Loucy (cell line): ENCODE results near the gene TRIOBP.

ENCODE experiments used
- H2AFZ ChIP-seq: fragments of 200-600 bp; sonication (generic); 2 replicates; pipeline ENCODE4 v1.6.0; 2016; ENCODE audit warnings: antibody characterized with exemption, mild to moderate bottlenecking, low read length, moderate library complexity
- H3F3A ChIP-seq: fragments of 200-600 bp; 2 replicates; pipeline ENCODE4 v1.6.0; 2016; ENCODE audit warnings: antibody characterized with exemption, low read depth, mild to moderate bottlenecking
- H3K27me3 ChIP-seq: fragments of 200-600 bp; sonication (generic); 2 replicates; pipeline ENCODE4 v1.6.1; 2014; ENCODE audit warnings: low read length, mild to moderate bottlenecking; ENCODE audit not compliant: insufficient read depth, poor library complexity, severe bottlenecking
- H3K36me3 ChIP-seq: fragments of 200-600 bp; sonication (generic); 2 replicates; pipeline ENCODE4 v1.6.1; 2016; ENCODE audit warnings: low read length; ENCODE audit not compliant: insufficient read depth
- H3K4me1 ChIP-seq: fragments of 200-600 bp; sonication (generic); 2 replicates; pipeline ENCODE4 v1.5.1; 2014; ENCODE audit warnings: low read length, mild to moderate bottlenecking; ENCODE audit not compliant: insufficient read depth, poor library complexity, severe bottlenecking
- H3K4me2 ChIP-seq: fragments of 200-600 bp; sonication (generic); 2 replicates; pipeline ENCODE4 v1.6.0; 2014; ENCODE audit warnings: antibody characterized with exemption, low read length, low read depth, mild to moderate bottlenecking; ENCODE audit not compliant: poor library complexity, severe bottlenecking
- H3K4me3 ChIP-seq: fragments of 200-600 bp; sonication (generic); 2 replicates; pipeline ENCODE4 v1.5.1; 2014; ENCODE audit warnings: low read length, mild to moderate bottlenecking, mixed read lengths; ENCODE audit not compliant: poor library complexity, severe bottlenecking
- H3K79me2 ChIP-seq: fragments of 200-600 bp; sonication (generic); 2 replicates; pipeline ENCODE4 v1.6.1; 2014; ENCODE audit warnings: low read length; ENCODE audit not compliant: insufficient read depth
- H3K9ac ChIP-seq: fragments of 200-600 bp; sonication (generic); 2 replicates; pipeline ENCODE4 v1.6.0; 2014; ENCODE audit warnings: mild to moderate bottlenecking, low read depth, low read length, moderate library complexity; ENCODE audit not compliant: poor library complexity, severe bottlenecking
- H3K9me2 ChIP-seq: fragments of 200-600 bp; sonication (generic); replicated peaks from 2 replicates; pipeline ENCODE4 v1.6.1; 2016; ENCODE audit warnings: low read depth, low read length, mixed read lengths
- H3K9me3 ChIP-seq: fragments of 200-600 bp; sonication (generic); 2 replicates; pipeline ENCODE4 v1.6.1; 2014; ENCODE audit warnings: mild to moderate bottlenecking, antibody characterized with exemption, low read length, low read depth; ENCODE audit not compliant: insufficient read depth
- H4K20me1 ChIP-seq: fragments of 200-600 bp; sonication (generic); 2 replicates; pipeline ENCODE4 v1.6.0; 2014; ENCODE audit warnings: antibody characterized with exemption, low read length, mild to moderate bottlenecking; ENCODE audit not compliant: insufficient read depth, poor library complexity, severe bottlenecking
- CTCF ChIP-seq: fragments of 200-600 bp; sonication (generic); conservative IDR thresholded peaks from 2 replicates; pipeline ENCODE4 v1.5.1; 2014; ENCODE audit warnings: mild to moderate bottlenecking, antibody characterized with exemption, low read length
- EZH2phosphoT487 ChIP-seq: fragments of 200-600 bp; IDR thresholded peaks from 2 replicates; pipeline ENCODE4 v1.6.1; 2018; ENCODE audit warnings: antibody characterized with exemption, mild to moderate bottlenecking, moderate library complexity, borderline replicate concordance

Gene TRIOBP

DNA sequence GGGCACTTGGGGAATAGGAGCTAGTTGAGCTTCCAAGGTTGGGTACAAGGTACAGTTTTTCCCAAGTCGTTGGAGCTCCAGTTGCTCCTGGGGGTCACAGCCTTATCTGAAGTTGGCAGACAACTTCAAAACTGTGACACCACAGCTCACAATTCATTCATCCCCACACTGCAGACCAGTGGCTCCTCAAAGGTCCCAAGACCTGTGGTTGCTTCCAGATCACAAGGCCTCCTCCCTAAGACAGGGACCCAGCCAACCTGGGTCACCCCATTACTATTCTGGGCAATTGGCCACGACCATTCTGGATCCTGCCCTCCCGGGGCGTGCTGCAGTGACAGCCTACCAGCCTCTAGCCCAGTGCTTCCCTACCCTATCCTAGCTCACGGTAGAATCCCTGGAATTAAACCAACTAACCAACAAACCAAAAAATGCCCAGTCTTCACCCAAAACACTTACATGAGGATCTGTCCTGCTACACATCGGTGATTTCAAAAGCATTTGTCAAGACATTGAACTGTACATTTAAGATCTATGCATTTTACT, 39.2 kb upstream of the TRIOBP start:
- H3K4me2 ChIP-seq: peak overlapping the region; percentile 95
- TF ChIP-seq EZH2phosphoT487: no peak
- TF ChIP-seq CTCF: no peak
- H3K27me3 ChIP-seq: no peaks in the 10 kb centered on the region
- no peaks in the 10 kb centered on the region for H3K9me3 ChIP-seq
- peaks cover 33% of the 10 kb centered on the region for H4K20me1 ChIP-seq
- H3K4me3 ChIP-seq: peak overlapping the region; percentile 73
- H3K9me2 ChIP-seq: no peaks in the 10 kb centered on the region
- H3K36me3 ChIP-seq: peaks cover 6% of the 10 kb centered on the region; the same call in 1 of the 2 replicates
- peaks cover 36% of the 10 kb centered on the region for H3K4me1 ChIP-seq
- H3K9ac ChIP-seq: peak overlapping the region; percentile 72
- H3F3A ChIP-seq: no peaks in the 10 kb centered on the region
- H3K79me2 ChIP-seq: peaks cover 41% of the 10 kb centered on the region
- H2AFZ ChIP-seq: peak overlapping the region; percentile 76

GRCh38 chr22:37658133-37659065, 38.4 kb upstream of the TRIOBP start, which contains the start of gene PDXP:
Gene PDXP (plus strand): TSS chr22:37658723. CDS start chr22:37658783, 60 bp downstream.
- peak within 1 kb of the TSS; percentile 78 for H3K9ac ChIP-seq
- H3K36me3 ChIP-seq: peaks cover under 1% of the 10 kb centered on the region; the same call in 1 of the 2 replicates
- peak within 1 kb of the TSS; percentile 73 for H3K4me3 ChIP-seq
- H3K9me3 ChIP-seq: no peaks in the 10 kb centered on the region
- no peaks in the 10 kb centered on the region for H3K9me2 ChIP-seq
- H3K79me2 ChIP-seq: peaks cover 48% of the 10 kb centered on the region
- H3K27me3 ChIP-seq: no peaks in the 10 kb centered on the region
- H3F3A ChIP-seq: no peaks in the 10 kb centered on the region
- H3K4me2 ChIP-seq: peak within 1 kb of the TSS; percentile 95
- TF ChIP-seq EZH2phosphoT487 (no peak), CTCF (no peak)
- peaks cover 37% of the 10 kb centered on the region for H3K4me1 ChIP-seq
- H2AFZ ChIP-seq: peak within 1 kb of the TSS; percentile 76
- peaks cover 37% of the 10 kb centered on the region for H4K20me1 ChIP-seq

- no peaks in the 10 kb centered on the region for H3F3A ChIP-seq
- peaks cover 45% of the 10 kb centered on the region for H4K20me1 ChIP-seq
- peak overlapping the region; percentile 73 for H3K4me3 ChIP-seq
- no peak overlapping the region for H2AFZ ChIP-seq
- no peaks in the 10 kb centered on the region for H3K9me2 ChIP-seq
- H3K4me2 ChIP-seq: peak overlapping the region; percentile 93
- H3K27me3 ChIP-seq: no peaks in the 10 kb centered on the region
- H3K9ac ChIP-seq: peak overlapping the region; percentile 78
- H3K36me3 ChIP-seq: no peaks in the 10 kb centered on the region
- TF ChIP-seq CTCF (no peak), EZH2phosphoT487 (no peak)
- no peaks in the 10 kb centered on the region for H3K9me3 ChIP-seq
- H3K79me2 ChIP-seq: peaks cover 57% of the 10 kb centered on the region
- H3K4me1 ChIP-seq: peaks cover 41% of the 10 kb centered on the region
These were observed 37.6 kb upstream of the TRIOBP start for GRCh38 chr22:37659066-37659896.
